Lower lobe of right lung (tissue), 2 donors: ENCODE data around the gene CWC25. TPM values are rescaled to one million over a fixed set of nuclear protein-coding genes. Genes with fewer than 3 reads are reported as not detected.

Experiments used
- ATAC-seq, 2 donors: fragments of 200-7000 bp; cut with Tn5 transposase; one replicate each; pipeline ENCODE4 v1.9.1; 2020 to 2022; ENCODE audit warnings: mild to moderate bottlenecking in 2 of 2, moderate library complexity in 2 of 2
- DNase-seq: peaks from one replicate; pipeline ENCODE4 v3.0.0-alpha.2; 2020
- H3K27ac ChIP-seq: fragments of 200-600 bp; one replicate; pipeline ENCODE4 v1.8.0; 2022
- H3K27me3 ChIP-seq: fragments of 200-600 bp; one replicate; pipeline ENCODE4 v1.8.0; 2022; ENCODE audit warnings: low read depth
- H3K36me3 ChIP-seq: fragments of 200-600 bp; one replicate; pipeline ENCODE4 v1.8.0; 2022; ENCODE audit warnings: mild to moderate bottlenecking
- H3K4me1 ChIP-seq: fragments of 200-600 bp; one replicate; pipeline ENCODE4 v1.8.0; 2022
- H3K4me3 ChIP-seq: fragments of 200-600 bp; one replicate; pipeline ENCODE4 v1.8.0; 2022; ENCODE audit warnings: mild to moderate bottlenecking
- H3K9me3 ChIP-seq: fragments of 200-600 bp; one replicate; pipeline ENCODE4 v1.8.0; 2022
- CTCF ChIP-seq: fragments of 200-600 bp; IDR thresholded peaks from one replicate; pipeline ENCODE4 v1.8.0; 2022; ENCODE audit warnings: antibody characterized with exemption, mild to moderate bottlenecking
- intact Hi-C: fragments of 100-400 bp; cut with DNase I; formaldehyde crosslinking; loops from one replicate; pipeline ENCODE4 v1.11.0; 2022
- total RNA-seq: library from RNA; stranded (reverse); fragmentation: NEBNext Ultra II Directional; extraction: Animal tissue kit (Norgen Biotek cat#: 25700); gene quantifications from one replicate; pipeline ENCODE4 v1.2.1, GENCODE V29; 2021
- donor health status: DM: no; HTN: yes; CAD: no; lungs with severe emphysema.

The CWC25 gene
- total RNA-seq, 1 donor from 2014 or later = 22.3 TPM

GRCh38 chr17:38800237-38800760, 24.8 kb downstream of the CWC25 start:
- Histone ChIP-seq H3K27ac (peak overlapping the region; percentile 99), H3K4me3 (peak overlapping the region; percentile 98), H3K4me1 (peaks cover 42% of the 10 kb centered on the region), H3K27me3 (no peaks in the 10 kb centered on the region), H3K9me3 (no peaks in the 10 kb centered on the region), H3K36me3 (peaks cover 49% of the 10 kb centered on the region)
- ATAC-seq (no peak), DNase-seq (no peak)
- TF ChIP-seq CTCF = no peak
- intact Hi-C loops = no loop called here

- DNase-seq (peak; percentile 98), ATAC-seq (peak; percentile 97 to 98)
- Histone ChIP-seq H3K9me3 (no peaks in the 10 kb centered on the region), H3K4me1 (peaks cover 42% of the 10 kb centered on the region), H3K27me3 (no peaks in the 10 kb centered on the region), H3K36me3 (peaks cover 45% of the 10 kb centered on the region), H3K27ac (peak within 1 kb of the TSS; percentile 99), H3K4me3 (peak within 1 kb of the TSS; percentile 98)
- no peak for TF ChIP-seq CTCF
- intact Hi-C loops = no loop called here
These were observed 25.5 kb downstream of the CWC25 start, which contains the start of gene PIP4K2B for GRCh38 chr17:38799501-38800236. TSS of gene PIP4K2B (minus strand) at chr17:38799556. CDS start at chr17:38799424, 132 bp downstream.

GRCh38 chr17:38798614-38799500, 26.3 kb downstream of the CWC25 start:
- Histone ChIP-seq H3K4me3 (peak overlapping the region; percentile 98), H3K27me3 (no peaks in the 10 kb centered on the region), H3K27ac (peak overlapping the region; percentile 99), H3K36me3 (peaks cover 37% of the 10 kb centered on the region), H3K4me1 (peaks cover 42% of the 10 kb centered on the region), H3K9me3 (no peaks in the 10 kb centered on the region)
- ATAC-seq = peak; percentile 41 to 50
- TF ChIP-seq CTCF = no peak
- DNase-seq = peak; percentile 70
- intact Hi-C loops = no loop called here

- H3K9me3 ChIP-seq = no peaks in the 10 kb centered on the region
- peak overlapping the region; percentile 99 for H3K27ac ChIP-seq
- DNase-seq = no peak
- peaks cover 42% of the 10 kb centered on the region for H3K4me1 ChIP-seq
- intact Hi-C loops = no loop called here
- peak overlapping the region; percentile 98 for H3K4me3 ChIP-seq
- peaks cover 27% of the 10 kb centered on the region for H3K36me3 ChIP-seq
- ATAC-seq = no peak
- no peak for TF ChIP-seq CTCF
- H3K27me3 ChIP-seq = no peaks in the 10 kb centered on the region
These were observed 27.3 kb downstream of the CWC25 start for GRCh38 chr17:38797828-38798227.

- no peak for ATAC-seq
- Histone ChIP-seq H3K4me1 (peaks cover 42% of the 10 kb centered on the region), H3K36me3 (peaks cover 26% of the 10 kb centered on the region), H3K27ac (no peak overlapping the region), H3K27me3 (no peaks in the 10 kb centered on the region), H3K9me3 (no peaks in the 10 kb centered on the region), H3K4me3 (peak overlapping the region; percentile 98)
- no peak for DNase-seq
- intact Hi-C loops = no loop called here
- no peak for TF ChIP-seq CTCF
These were observed 28.0 kb downstream of the CWC25 start for GRCh38 chr17:38797158-38797490.
